ENCODE data around the gene SMYD3.

Gene SMYD3

GRCh38 chr1:246213036-246213435, 294.0 kb downstream of the SMYD3 start:
- Histone ChIP-seq H3K27me3 (ENCODE audit: control insufficient read depth in 2 of 2, insufficient read depth in 2 of 2, low read length in 2 of 2) (no peaks in the 10 kb centered on the region), H3K9me3 (ENCODE audit: control insufficient read depth in 2 of 2, low read length in 2 of 2) (no peaks in the 10 kb centered on the region), H3K36me3 (ENCODE audit: control insufficient read depth in 2 of 2, insufficient read depth in 2 of 2, low read length in 2 of 2) (no peaks in the 10 kb centered on the region), H3K4me3 (ENCODE audit: low read length in 2 of 2) (no peak overlapping the region), H3K4me1 (ENCODE audit: control insufficient read depth in 2 of 2, insufficient read depth in 2 of 2, low read length in 2 of 2) (no peaks in the 10 kb centered on the region), H3K9ac (ENCODE audit: low read depth in 1 of 2, low read length in 2 of 2) (no peak overlapping the region), H3K27ac (ENCODE audit: low read depth in 2 of 2, low read length in 2 of 2) (no peak overlapping the region)

- Histone ChIP-seq H3K27me3 (ENCODE audit: control insufficient read depth in 2 of 2, insufficient read depth in 2 of 2, low read length in 2 of 2) (no peaks in the 10 kb centered on the region), H3K9me3 (ENCODE audit: control insufficient read depth in 2 of 2, low read length in 2 of 2) (no peaks in the 10 kb centered on the region), H3K9ac (ENCODE audit: low read depth in 1 of 2, low read length in 2 of 2) (no peak overlapping the region), H3K4me1 (ENCODE audit: control insufficient read depth in 2 of 2, insufficient read depth in 2 of 2, low read length in 2 of 2) (no peaks in the 10 kb centered on the region), H3K4me3 (ENCODE audit: low read length in 2 of 2) (no peak overlapping the region), H3K27ac (ENCODE audit: low read depth in 2 of 2, low read length in 2 of 2) (no peak overlapping the region), H3K36me3 (ENCODE audit: control insufficient read depth in 2 of 2, insufficient read depth in 2 of 2, low read length in 2 of 2) (no peaks in the 10 kb centered on the region)
These were observed 295.1 kb downstream of the SMYD3 start for GRCh38 chr1:246212013-246212412.

GRCh38 chr1:246210756-246211155, 296.3 kb downstream of the SMYD3 start:
- no peak overlapping the region for H3K9ac ChIP-seq (ENCODE audit: low read depth in 1 of 2, low read length in 2 of 2)
- no peaks in the 10 kb centered on the region for H3K36me3 ChIP-seq (ENCODE audit: control insufficient read depth in 2 of 2, insufficient read depth in 2 of 2, low read length in 2 of 2)
- no peaks in the 10 kb centered on the region for H3K9me3 ChIP-seq (ENCODE audit: control insufficient read depth in 2 of 2, low read length in 2 of 2)
- H3K4me3 ChIP-seq (ENCODE audit: low read length in 2 of 2), result no peak overlapping the region
- H3K4me1 ChIP-seq (ENCODE audit: control insufficient read depth in 2 of 2, insufficient read depth in 2 of 2, low read length in 2 of 2), result no peaks in the 10 kb centered on the region
- no peaks in the 10 kb centered on the region for H3K27me3 ChIP-seq (ENCODE audit: control insufficient read depth in 2 of 2, insufficient read depth in 2 of 2, low read length in 2 of 2)
- H3K27ac ChIP-seq (ENCODE audit: low read depth in 2 of 2, low read length in 2 of 2), result no peak overlapping the region

GRCh38 chr1:246208105-246208504, 299.0 kb downstream of the SMYD3 start:
- Histone ChIP-seq H3K36me3 (ENCODE audit: control insufficient read depth in 2 of 2, insufficient read depth in 2 of 2, low read length in 2 of 2) (no peaks in the 10 kb centered on the region), H3K9ac (ENCODE audit: low read depth in 1 of 2, low read length in 2 of 2) (no peak overlapping the region), H3K9me3 (ENCODE audit: control insufficient read depth in 2 of 2, low read length in 2 of 2) (no peaks in the 10 kb centered on the region), H3K4me3 (ENCODE audit: low read length in 2 of 2) (no peak overlapping the region), H3K27me3 (ENCODE audit: control insufficient read depth in 2 of 2, insufficient read depth in 2 of 2, low read length in 2 of 2) (no peaks in the 10 kb centered on the region), H3K4me1 (ENCODE audit: control insufficient read depth in 2 of 2, insufficient read depth in 2 of 2, low read length in 2 of 2) (no peaks in the 10 kb centered on the region), H3K27ac (ENCODE audit: low read depth in 2 of 2, low read length in 2 of 2) (no peak overlapping the region)

GRCh38 chr1:246203180-246203579, 303.9 kb downstream of the SMYD3 start:
- no peak overlapping the region for H3K4me3 ChIP-seq (ENCODE audit: low read length in 2 of 2)
- no peaks in the 10 kb centered on the region for H3K4me1 ChIP-seq (ENCODE audit: control insufficient read depth in 2 of 2, insufficient read depth in 2 of 2, low read length in 2 of 2)
- no peaks in the 10 kb centered on the region for H3K36me3 ChIP-seq (ENCODE audit: control insufficient read depth in 2 of 2, insufficient read depth in 2 of 2, low read length in 2 of 2)
- no peak overlapping the region for H3K9ac ChIP-seq (ENCODE audit: low read depth in 1 of 2, low read length in 2 of 2)
- H3K27ac ChIP-seq (ENCODE audit: low read depth in 2 of 2, low read length in 2 of 2), result no peak overlapping the region
- no peaks in the 10 kb centered on the region for H3K27me3 ChIP-seq (ENCODE audit: control insufficient read depth in 2 of 2, insufficient read depth in 2 of 2, low read length in 2 of 2)
- no peaks in the 10 kb centered on the region for H3K9me3 ChIP-seq (ENCODE audit: control insufficient read depth in 2 of 2, low read length in 2 of 2)

- Histone ChIP-seq H3K4me1 (ENCODE audit: control insufficient read depth in 2 of 2, insufficient read depth in 2 of 2, low read length in 2 of 2) (no peaks in the 10 kb centered on the region), H3K27ac (ENCODE audit: low read depth in 2 of 2, low read length in 2 of 2) (no peak overlapping the region), H3K9ac (ENCODE audit: low read depth in 1 of 2, low read length in 2 of 2) (no peak overlapping the region), H3K36me3 (ENCODE audit: control insufficient read depth in 2 of 2, insufficient read depth in 2 of 2, low read length in 2 of 2) (no peaks in the 10 kb centered on the region), H3K9me3 (ENCODE audit: control insufficient read depth in 2 of 2, low read length in 2 of 2) (no peaks in the 10 kb centered on the region), H3K4me3 (ENCODE audit: low read length in 2 of 2) (no peak overlapping the region), H3K27me3 (ENCODE audit: control insufficient read depth in 2 of 2, insufficient read depth in 2 of 2, low read length in 2 of 2) (no peaks in the 10 kb centered on the region)
These were observed 306.3 kb downstream of the SMYD3 start for GRCh38 chr1:246200738-246201137.

GRCh38 chr1:246200225-246200624, 306.9 kb downstream of the SMYD3 start:
- Histone ChIP-seq H3K27ac (ENCODE audit: low read depth in 2 of 2, low read length in 2 of 2) (no peak overlapping the region), H3K4me1 (ENCODE audit: control insufficient read depth in 2 of 2, insufficient read depth in 2 of 2, low read length in 2 of 2) (no peaks in the 10 kb centered on the region), H3K9me3 (ENCODE audit: control insufficient read depth in 2 of 2, low read length in 2 of 2) (no peaks in the 10 kb centered on the region), H3K27me3 (ENCODE audit: control insufficient read depth in 2 of 2, insufficient read depth in 2 of 2, low read length in 2 of 2) (no peaks in the 10 kb centered on the region), H3K4me3 (ENCODE audit: low read length in 2 of 2) (no peak overlapping the region), H3K36me3 (ENCODE audit: control insufficient read depth in 2 of 2, insufficient read depth in 2 of 2, low read length in 2 of 2) (no peaks in the 10 kb centered on the region), H3K9ac (ENCODE audit: low read depth in 1 of 2, low read length in 2 of 2) (no peak overlapping the region)

GRCh38 chr1:246199086-246199645, 307.9 kb downstream of the SMYD3 start:
- H3K27me3 ChIP-seq (ENCODE audit: control insufficient read depth in 2 of 2, insufficient read depth in 2 of 2, low read length in 2 of 2), result no peaks in the 10 kb centered on the region
- no peak overlapping the region for H3K9ac ChIP-seq (ENCODE audit: low read depth in 1 of 2, low read length in 2 of 2)
- no peak overlapping the region for H3K4me3 ChIP-seq (ENCODE audit: low read length in 2 of 2)
- H3K9me3 ChIP-seq (ENCODE audit: control insufficient read depth in 2 of 2, low read length in 2 of 2), result no peaks in the 10 kb centered on the region
- H3K36me3 ChIP-seq (ENCODE audit: control insufficient read depth in 2 of 2, insufficient read depth in 2 of 2, low read length in 2 of 2), result no peaks in the 10 kb centered on the region
- no peaks in the 10 kb centered on the region for H3K4me1 ChIP-seq (ENCODE audit: control insufficient read depth in 2 of 2, insufficient read depth in 2 of 2, low read length in 2 of 2)
- H3K27ac ChIP-seq (ENCODE audit: low read depth in 2 of 2, low read length in 2 of 2), result no peak overlapping the region

- no peaks in the 10 kb centered on the region for H3K9me3 ChIP-seq (ENCODE audit: control insufficient read depth in 2 of 2, low read length in 2 of 2)
- no peaks in the 10 kb centered on the region for H3K36me3 ChIP-seq (ENCODE audit: control insufficient read depth in 2 of 2, insufficient read depth in 2 of 2, low read length in 2 of 2)
- no peaks in the 10 kb centered on the region for H3K27me3 ChIP-seq (ENCODE audit: control insufficient read depth in 2 of 2, insufficient read depth in 2 of 2, low read length in 2 of 2)
- no peak overlapping the region for H3K27ac ChIP-seq (ENCODE audit: low read depth in 2 of 2, low read length in 2 of 2)
- H3K4me1 ChIP-seq (ENCODE audit: control insufficient read depth in 2 of 2, insufficient read depth in 2 of 2, low read length in 2 of 2), result no peaks in the 10 kb centered on the region
- H3K9ac ChIP-seq (ENCODE audit: low read depth in 1 of 2, low read length in 2 of 2), result no peak overlapping the region
- H3K4me3 ChIP-seq (ENCODE audit: low read length in 2 of 2), result no peak overlapping the region
These were observed 308.8 kb downstream of the SMYD3 start for GRCh38 chr1:246198115-246198816.

- no peak overlapping the region for H3K27ac ChIP-seq (ENCODE audit: low read depth in 2 of 2, low read length in 2 of 2)
- no peak overlapping the region for H3K9ac ChIP-seq (ENCODE audit: low read depth in 1 of 2, low read length in 2 of 2)
- no peaks in the 10 kb centered on the region for H3K9me3 ChIP-seq (ENCODE audit: control insufficient read depth in 2 of 2, low read length in 2 of 2)
- H3K4me1 ChIP-seq (ENCODE audit: control insufficient read depth in 2 of 2, insufficient read depth in 2 of 2, low read length in 2 of 2), result no peaks in the 10 kb centered on the region
- H3K4me3 ChIP-seq (ENCODE audit: low read length in 2 of 2), result no peak overlapping the region
- no peaks in the 10 kb centered on the region for H3K27me3 ChIP-seq (ENCODE audit: control insufficient read depth in 2 of 2, insufficient read depth in 2 of 2, low read length in 2 of 2)
- no peaks in the 10 kb centered on the region for H3K36me3 ChIP-seq (ENCODE audit: control insufficient read depth in 2 of 2, insufficient read depth in 2 of 2, low read length in 2 of 2)
These were observed 310.0 kb downstream of the SMYD3 start for GRCh38 chr1:246197076-246197475.

Measured in mucosa of rectum (tissue), 2 donors.